ENCODE measurements around the gene MFNG. TPM values are rescaled to one million over a fixed set of nuclear protein-coding genes. Genes with fewer than 3 reads are reported as not detected.

The MFNG gene
- total RNA-seq, 1 experiment from 2014 or later: 3.3 TPM

DNA sequence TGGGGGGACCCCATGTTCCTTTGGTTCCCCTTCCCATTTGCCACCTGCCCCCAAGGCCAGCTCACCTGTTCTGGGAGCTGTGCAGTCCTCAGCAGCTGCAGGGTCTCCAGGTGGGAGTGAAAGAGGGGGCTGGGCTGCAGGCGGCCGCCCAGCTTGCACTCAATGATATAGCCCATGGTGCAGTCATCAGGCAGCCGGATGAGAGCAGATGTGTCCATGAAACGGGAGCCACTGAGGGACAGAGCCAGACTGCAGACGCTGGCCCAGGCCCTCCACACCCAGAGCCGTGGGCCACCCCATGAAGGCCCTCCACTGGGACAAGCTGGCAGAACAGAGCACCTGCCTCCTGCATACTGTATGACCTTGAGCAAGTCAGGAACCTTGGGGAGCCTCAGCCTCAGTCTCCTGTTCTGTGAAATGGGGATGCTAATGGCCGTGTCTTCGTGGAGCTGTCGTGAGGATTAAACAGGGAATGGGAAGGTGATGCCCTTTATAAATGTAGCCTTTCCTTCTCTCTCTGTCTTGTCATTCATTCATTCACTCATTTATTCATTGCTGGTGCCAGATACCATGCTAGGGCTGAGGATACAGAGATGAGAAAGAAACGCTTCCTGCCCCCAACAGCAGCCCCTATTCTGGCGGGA, 11.6 kb downstream of the MFNG start:
- Histone ChIP-seq H3T11ph (ENCODE audit: low read length) (no peak overlapping the region), H3K4me1 (ENCODE audit: insufficient read depth, low read length) (no peaks in the 10 kb centered on the region), H2BK5ac (ENCODE audit: insufficient read length, low read length) (no peak overlapping the region)

More for the DNA sequence above, 11.6 kb downstream of the MFNG start:
- Histone ChIP-seq H3K79me2 (ENCODE audit: insufficient read depth, low read length) (no peaks in the 10 kb centered on the region), H3K18ac (ENCODE audit: insufficient read length, low read depth, low read length) (no peak overlapping the region), H2BK120ac (ENCODE audit: low read depth, low read length, poor library complexity, severe bottlenecking) (no peak overlapping the region), H3K23me2 (ENCODE audit: insufficient read length, low read depth, low read length, poor library complexity, severe bottlenecking) (no peaks in the 10 kb centered on the region), H2AK5ac (ENCODE audit: insufficient read length, low read length) (no peak overlapping the region), H4K5ac (ENCODE audit: insufficient read length, low read depth, low read length) (no peak overlapping the region), H2BK12ac (ENCODE audit: insufficient read length, low read depth, low read length) (no peak overlapping the region), H3K79me1 (ENCODE audit: insufficient read depth, low read depth, low read length, poor library complexity, severe bottlenecking) (no peaks in the 10 kb centered on the region), H4K91ac (ENCODE audit: insufficient read length, low read depth, low read length) (no peak overlapping the region), H2BK20ac (ENCODE audit: low read depth, low read length, poor library complexity, severe bottlenecking) (no peak overlapping the region), H3K23ac (ENCODE audit: insufficient read length, low read depth, low read length) (no peak overlapping the region), H4K8ac (replicated peaks; ENCODE audit: insufficient read length, low read depth, low read length) (no peak overlapping the region), H3K56ac (ENCODE audit: insufficient read length, low read depth, low read length) (no peak overlapping the region), H3K14ac (ENCODE audit: insufficient read depth, low read length) (no peak overlapping the region), H3K27me3 (ENCODE audit: insufficient read depth, low read length) (no peaks in the 10 kb centered on the region), H3K4ac (ENCODE audit: low read depth, low read length) (no peak overlapping the region), H3K27ac (ENCODE audit: insufficient read length, low read depth, low read length) (no peak overlapping the region), H3K9ac (ENCODE audit: extremely low read depth, insufficient read length, low read length) (no peak overlapping the region), H2AFZ (ENCODE audit: low read length) (no peak overlapping the region), H3K9me3 (ENCODE audit: control insufficient read depth, low read depth, low read length) (no peaks in the 10 kb centered on the region), H3K4me2 (ENCODE audit: insufficient read depth, insufficient read length, low read length) (no peak overlapping the region), H4K20me1 (ENCODE audit: control insufficient read depth, insufficient read depth, insufficient read length) (no peaks in the 10 kb centered on the region), H2BK15ac (ENCODE audit: low read depth, low read length) (no peak overlapping the region)
- no CpG with 5 or more reads among the region's 11 CpGs for WGBS (ENCODE audit: extremely low coverage, insufficient read length, low lambda C conversion rate)
- H3K4me3 Mint-ChIP-seq: no peak overlapping the region; a peak in 1 of 5 replicates
- no peaks in the 10 kb centered on the region for H3K36me3 Mint-ChIP-seq (ENCODE audit: insufficient read depth in 1 of 3, low read depth in 3 of 3)
- H3K27me3 Mint-ChIP-seq (ENCODE audit: low read depth): peaks cover 22% of the 10 kb centered on the region
- DNase-seq: no peak
- TF ChIP-seq, protein P1, sequence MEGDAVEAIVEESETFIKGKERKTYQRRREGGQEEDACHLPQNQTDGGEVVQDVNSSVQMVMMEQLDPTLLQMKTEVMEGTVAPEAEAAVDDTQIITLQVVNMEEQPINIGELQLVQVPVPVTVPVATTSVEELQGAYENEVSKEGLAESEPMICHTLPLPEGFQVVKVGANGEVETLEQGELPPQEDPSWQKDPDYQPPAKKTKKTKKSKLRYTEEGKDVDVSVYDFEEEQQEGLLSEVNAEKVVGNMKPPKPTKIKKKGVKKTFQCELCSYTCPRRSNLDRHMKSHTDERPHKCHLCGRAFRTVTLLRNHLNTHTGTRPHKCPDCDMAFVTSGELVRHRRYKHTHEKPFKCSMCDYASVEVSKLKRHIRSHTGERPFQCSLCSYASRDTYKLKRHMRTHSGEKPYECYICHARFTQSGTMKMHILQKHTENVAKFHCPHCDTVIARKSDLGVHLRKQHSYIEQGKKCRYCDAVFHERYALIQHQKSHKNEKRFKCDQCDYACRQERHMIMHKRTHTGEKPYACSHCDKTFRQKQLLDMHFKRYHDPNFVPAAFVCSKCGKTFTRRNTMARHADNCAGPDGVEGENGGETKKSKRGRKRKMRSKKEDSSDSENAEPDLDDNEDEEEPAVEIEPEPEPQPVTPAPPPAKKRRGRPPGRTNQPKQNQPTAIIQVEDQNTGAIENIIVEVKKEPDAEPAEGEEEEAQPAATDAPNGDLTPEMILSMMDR (conservative IDR thresholded peaks at IDR 0.05): no peak
- H3K27ac Mint-ChIP-seq: no peak overlapping the region; a peak in 1 of 7 replicates
- H3K4me1 Mint-ChIP-seq: peaks cover 2 to 13% of the 10 kb centered on the region in 2 experiments; a peak in 3 of 4 replicates
- no peaks in the 10 kb centered on the region for H3K9me3 Mint-ChIP-seq

Measured in H9 (cell line).